ENCODE results near the gene RBM4.

DNA sequence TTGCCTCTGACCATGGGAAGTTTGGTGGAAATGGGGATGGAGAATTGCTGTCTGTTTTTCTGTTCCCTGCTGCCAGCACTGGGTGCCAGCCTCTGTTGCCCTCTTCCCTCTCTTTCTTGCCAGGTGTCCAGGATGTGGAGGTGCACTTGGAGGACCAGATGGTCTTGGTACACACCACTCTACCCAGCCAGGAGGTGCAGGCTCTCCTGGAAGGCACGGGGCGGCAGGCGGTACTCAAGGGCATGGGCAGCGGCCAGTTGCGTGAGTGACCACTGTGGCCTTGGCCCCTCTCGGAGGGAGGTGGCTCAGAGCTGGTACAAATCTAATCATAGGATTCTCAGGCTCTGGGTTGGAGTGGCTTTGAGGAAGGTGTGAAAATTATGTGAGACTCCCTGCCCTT, 39.5 kb upstream of the RBM4 start:
- no peak for TF ChIP-seq CTCF (IDR thresholded peaks at IDR 0.05)
- no peak for TF ChIP-seq EZH2 (IDR thresholded peaks at IDR 0.05; ENCODE audit: borderline replicate concordance, insufficient read depth, low read depth, low read length, poor library complexity, severe bottlenecking)
